GM12873 (cell line): Measurements from ENCODE around the gene SLC25A6.

Experiments
- TF ChIP-seq, protein P1 (sequence below): IDR thresholded peaks from 2 replicates; pipeline ENCODE4 v1.5.1; 2012; ENCODE audit warnings: low read depth, mild to moderate bottlenecking, moderate library complexity, low read length, control low read depth; ENCODE audit not compliant: insufficient read depth; ENCODE audit errors: missing control alignments

Gene SLC25A6

GRCh38 chrX:1386338-1387127 is 5.4 kb downstream of the SLC25A6 start:
- TF ChIP-seq, protein P1, sequence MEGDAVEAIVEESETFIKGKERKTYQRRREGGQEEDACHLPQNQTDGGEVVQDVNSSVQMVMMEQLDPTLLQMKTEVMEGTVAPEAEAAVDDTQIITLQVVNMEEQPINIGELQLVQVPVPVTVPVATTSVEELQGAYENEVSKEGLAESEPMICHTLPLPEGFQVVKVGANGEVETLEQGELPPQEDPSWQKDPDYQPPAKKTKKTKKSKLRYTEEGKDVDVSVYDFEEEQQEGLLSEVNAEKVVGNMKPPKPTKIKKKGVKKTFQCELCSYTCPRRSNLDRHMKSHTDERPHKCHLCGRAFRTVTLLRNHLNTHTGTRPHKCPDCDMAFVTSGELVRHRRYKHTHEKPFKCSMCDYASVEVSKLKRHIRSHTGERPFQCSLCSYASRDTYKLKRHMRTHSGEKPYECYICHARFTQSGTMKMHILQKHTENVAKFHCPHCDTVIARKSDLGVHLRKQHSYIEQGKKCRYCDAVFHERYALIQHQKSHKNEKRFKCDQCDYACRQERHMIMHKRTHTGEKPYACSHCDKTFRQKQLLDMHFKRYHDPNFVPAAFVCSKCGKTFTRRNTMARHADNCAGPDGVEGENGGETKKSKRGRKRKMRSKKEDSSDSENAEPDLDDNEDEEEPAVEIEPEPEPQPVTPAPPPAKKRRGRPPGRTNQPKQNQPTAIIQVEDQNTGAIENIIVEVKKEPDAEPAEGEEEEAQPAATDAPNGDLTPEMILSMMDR = no peak

DNA sequence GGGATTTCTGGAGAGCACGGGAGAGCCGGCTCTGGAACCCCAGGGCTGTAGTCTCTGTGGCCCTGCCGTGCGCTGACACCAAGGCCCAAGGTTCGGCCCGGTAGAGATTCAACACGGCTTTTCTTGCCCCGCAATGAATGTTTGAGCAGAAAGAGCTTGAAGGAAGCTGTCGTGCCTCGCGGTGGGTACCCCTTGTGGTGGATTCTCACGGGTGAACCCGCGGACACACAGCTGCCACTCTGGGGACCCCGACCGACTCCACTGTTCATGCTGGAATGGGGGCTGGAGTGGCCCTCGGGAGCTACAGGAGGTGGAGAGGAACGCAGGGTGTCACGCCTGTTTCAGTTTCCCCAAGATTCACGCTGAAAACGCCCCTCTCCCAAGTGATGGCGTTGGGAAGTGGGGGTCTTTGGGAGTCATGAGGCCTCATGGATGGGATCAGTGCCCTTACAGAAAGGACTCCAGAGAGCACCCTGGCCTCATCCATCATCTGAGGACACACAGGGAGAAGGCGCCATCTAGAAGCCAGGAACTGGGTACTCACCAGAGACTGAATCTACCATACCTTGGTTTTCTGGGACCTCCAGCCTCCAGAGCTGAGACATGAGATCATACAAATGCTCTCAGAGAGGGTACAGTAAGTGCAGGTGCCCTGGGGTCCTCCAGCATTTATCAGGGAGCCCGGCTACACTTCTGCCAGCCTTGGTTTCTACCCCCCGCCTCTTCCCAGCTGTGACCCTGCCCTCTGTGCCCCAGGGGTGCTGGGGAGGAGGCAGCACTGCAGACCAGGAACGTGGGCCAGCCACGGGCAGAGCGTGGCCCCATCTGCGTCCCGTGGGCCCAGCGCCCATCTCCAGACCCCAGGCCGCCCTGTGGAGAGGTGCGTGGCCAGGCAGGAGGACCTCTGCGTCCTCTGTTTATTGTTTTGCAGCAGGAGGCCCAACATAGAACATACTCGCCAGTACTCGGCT is 6.4 kb downstream of the SLC25A6 start:
- TF ChIP-seq, protein P1 = no peak

GRCh38 chrX:1384658-1385252 is 7.2 kb downstream of the SLC25A6 start:
- TF ChIP-seq, protein P1 = no peak

- TF ChIP-seq, protein P1 = no peak
These were observed 11.2 kb downstream of the SLC25A6 start for GRCh38 chrX:1380672-1381233.

DNA sequence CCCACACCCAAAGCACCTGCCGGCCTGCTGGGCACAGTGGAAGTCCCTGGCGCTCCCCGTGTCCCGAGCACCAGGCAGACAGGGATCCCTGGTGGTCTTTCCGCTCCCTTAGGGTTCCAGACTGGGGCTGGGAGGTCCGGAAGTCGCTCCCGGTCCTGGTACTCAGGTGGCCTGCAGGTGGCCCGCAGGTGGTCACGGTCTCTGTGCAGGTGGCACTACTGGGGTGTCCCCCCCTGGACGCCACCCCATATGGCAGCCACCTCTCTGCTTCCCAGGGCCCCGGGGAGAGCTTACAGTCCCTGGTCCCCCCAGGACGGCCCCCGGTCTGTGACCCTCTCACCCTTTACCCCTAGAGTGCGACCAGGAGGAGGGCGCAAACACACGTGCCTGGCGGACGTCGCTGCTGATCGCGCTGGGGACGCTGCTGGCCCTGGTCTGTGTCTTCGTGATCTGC is 13.6 kb downstream of the SLC25A6 start:
- TF ChIP-seq, protein P1 = no peak

GRCh38 chrX:1368385-1368698 is 23.6 kb downstream of the SLC25A6 start:
- TF ChIP-seq, protein P1 = no peak
